DOHH2 (cell line): ENCODE measurements around the gene DGKZ.

ENCODE experiments used
- H3F3A ChIP-seq: fragments of 200-600 bp; sonication (generic), shearing (Covaris generic); 2 replicates; pipeline ENCODE4 v1.6.0; 2016; ENCODE audit warnings: antibody characterized with exemption, mild to moderate bottlenecking; ENCODE audit not compliant: control insufficient read depth, insufficient read depth
- H3K27ac ChIP-seq: fragments of 200-600 bp; sonication (generic); 2 replicates; pipeline ENCODE4 v1.5.1; 2014; ENCODE audit warnings: low read depth, mild to moderate bottlenecking, low read length, moderate library complexity
- H3K27me3 ChIP-seq: fragments of 200-600 bp; sonication (generic); 2 replicates; pipeline ENCODE4 v1.6.1; 2014; ENCODE audit warnings: mild to moderate bottlenecking, low read length, mixed read lengths; ENCODE audit not compliant: control insufficient read depth
- H3K36me3 ChIP-seq: fragments of 200-600 bp; sonication (generic); 2 replicates; pipeline ENCODE4 v1.6.1; 2014; ENCODE audit warnings: mild to moderate bottlenecking, low read length, moderate library complexity, mixed read lengths; ENCODE audit not compliant: control insufficient read depth
- H3K4me1 ChIP-seq: fragments of 200-600 bp; sonication (generic); 2 replicates; pipeline ENCODE4 v1.6.1; 2014; ENCODE audit warnings: mild to moderate bottlenecking, low read length, mixed read lengths; ENCODE audit not compliant: control insufficient read depth
- H3K4me2 ChIP-seq: fragments of 200-600 bp; sonication (generic); 2 replicates; pipeline ENCODE4 v1.6.0; 2014; ENCODE audit warnings: mild to moderate bottlenecking, low read length, moderate library complexity
- H3K4me3 ChIP-seq: fragments of 200-600 bp; sonication (generic); 2 replicates; pipeline ENCODE4 v1.5.1; 2014; ENCODE audit warnings: mild to moderate bottlenecking, low read length, mixed read lengths
- H3K79me2 ChIP-seq: fragments of 200-600 bp; sonication (generic); 2 replicates; pipeline ENCODE4 v1.6.1; 2014; ENCODE audit warnings: mild to moderate bottlenecking, low read length, mixed read lengths; ENCODE audit not compliant: control insufficient read depth
- H3K9me2 ChIP-seq: fragments of 200-600 bp; sonication (generic); replicated peaks from 2 replicates; pipeline ENCODE4 v1.6.1; 2014; ENCODE audit warnings: mild to moderate bottlenecking, low read length, mixed read lengths; ENCODE audit not compliant: control insufficient read depth
- H3K9me3 ChIP-seq: fragments of 200-600 bp; sonication (generic); 2 replicates; pipeline ENCODE4 v1.6.1; 2014; ENCODE audit warnings: antibody characterized with exemption, low read length, mixed read lengths; ENCODE audit not compliant: control insufficient read depth, insufficient read depth
- H4K20me1 ChIP-seq: fragments of 200-600 bp; sonication (generic); 2 replicates; pipeline ENCODE4 v1.6.0; 2014; ENCODE audit warnings: low read depth, mild to moderate bottlenecking, antibody characterized with exemption, low read length, moderate library complexity; ENCODE audit not compliant: control insufficient read depth, insufficient read depth
- EZH2phosphoT487 ChIP-seq: fragments of 200-600 bp; sonication (generic); IDR thresholded peaks from 2 replicates; pipeline ENCODE4 v1.6.1; 2017; ENCODE audit warnings: borderline replicate concordance, mild to moderate bottlenecking, antibody characterized with exemption, low read length, moderate library complexity, mixed read lengths
- TF ChIP-seq, protein P1 (sequence below): fragments of 200-600 bp; sonication (generic); IDR thresholded peaks from one replicate; pipeline ENCODE4 v1.5.1; 2014; ENCODE audit warnings: antibody characterized with exemption, mild to moderate bottlenecking, low read depth, low read length; ENCODE audit not compliant: poor library complexity, severe bottlenecking

DGKZ gene, protein sequence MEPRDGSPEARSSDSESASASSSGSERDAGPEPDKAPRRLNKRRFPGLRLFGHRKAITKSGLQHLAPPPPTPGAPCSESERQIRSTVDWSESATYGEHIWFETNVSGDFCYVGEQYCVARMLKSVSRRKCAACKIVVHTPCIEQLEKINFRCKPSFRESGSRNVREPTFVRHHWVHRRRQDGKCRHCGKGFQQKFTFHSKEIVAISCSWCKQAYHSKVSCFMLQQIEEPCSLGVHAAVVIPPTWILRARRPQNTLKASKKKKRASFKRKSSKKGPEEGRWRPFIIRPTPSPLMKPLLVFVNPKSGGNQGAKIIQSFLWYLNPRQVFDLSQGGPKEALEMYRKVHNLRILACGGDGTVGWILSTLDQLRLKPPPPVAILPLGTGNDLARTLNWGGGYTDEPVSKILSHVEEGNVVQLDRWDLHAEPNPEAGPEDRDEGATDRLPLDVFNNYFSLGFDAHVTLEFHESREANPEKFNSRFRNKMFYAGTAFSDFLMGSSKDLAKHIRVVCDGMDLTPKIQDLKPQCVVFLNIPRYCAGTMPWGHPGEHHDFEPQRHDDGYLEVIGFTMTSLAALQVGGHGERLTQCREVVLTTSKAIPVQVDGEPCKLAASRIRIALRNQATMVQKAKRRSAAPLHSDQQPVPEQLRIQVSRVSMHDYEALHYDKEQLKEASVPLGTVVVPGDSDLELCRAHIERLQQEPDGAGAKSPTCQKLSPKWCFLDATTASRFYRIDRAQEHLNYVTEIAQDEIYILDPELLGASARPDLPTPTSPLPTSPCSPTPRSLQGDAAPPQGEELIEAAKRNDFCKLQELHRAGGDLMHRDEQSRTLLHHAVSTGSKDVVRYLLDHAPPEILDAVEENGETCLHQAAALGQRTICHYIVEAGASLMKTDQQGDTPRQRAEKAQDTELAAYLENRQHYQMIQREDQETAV

DNA sequence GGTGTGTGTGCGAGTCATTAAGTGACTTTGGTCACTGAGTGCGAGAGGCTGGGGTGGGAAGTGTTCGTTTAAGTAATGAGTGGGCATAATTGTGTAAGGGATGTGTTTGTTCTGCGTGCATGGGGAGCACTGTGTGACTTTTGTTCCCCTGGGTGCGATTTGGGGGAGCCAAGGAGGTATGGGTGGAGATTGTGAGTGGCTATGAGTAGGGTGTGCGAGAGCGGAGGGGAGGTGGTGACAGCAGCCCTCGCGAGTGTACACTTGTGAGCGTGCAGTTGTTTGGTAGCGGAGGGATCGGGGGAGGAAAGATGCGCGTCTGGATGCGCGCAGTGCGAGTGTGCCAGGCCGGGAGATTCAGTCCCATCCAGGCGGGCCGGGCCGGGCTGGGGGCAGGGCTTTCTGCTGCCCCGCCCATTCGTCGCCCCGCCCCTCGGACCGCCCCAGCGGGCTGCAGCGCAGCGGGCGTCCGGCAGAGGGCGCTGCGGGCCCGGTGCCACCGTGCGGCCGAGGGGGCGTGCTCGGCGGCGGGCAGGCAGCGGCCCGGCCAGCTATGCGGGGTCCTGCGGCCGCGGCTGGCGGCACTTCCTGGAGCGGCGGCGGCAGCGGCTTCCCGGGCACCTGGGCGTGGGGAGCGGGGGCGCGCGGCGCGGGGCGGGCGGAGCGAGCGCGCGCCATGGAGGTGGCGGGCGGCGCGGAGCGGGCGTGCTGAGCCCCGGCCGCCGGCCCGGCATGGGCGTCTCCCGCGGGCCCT is at the start of gene DGKZ:
Gene DGKZ (plus strand): TSS at position 578 of the 751 bp plus-strand sequence. CDS start 197 bp downstream, outside the sequence.
- Histone ChIP-seq H3K79me2 (peaks cover 43% of the 10 kb centered on the region), H3K4me3 (peak within 1 kb of the TSS; percentile 89), H3K9me2 (no peaks in the 10 kb centered on the region), H3K27ac (no peak within 1 kb of the TSS), H3F3A (peaks cover 7% of the 10 kb centered on the region; the same call in 1 of the 2 replicates), H3K4me1 (peaks cover 51% of the 10 kb centered on the region), H3K4me2 (peak within 1 kb of the TSS; percentile 93), H3K36me3 (no peaks in the 10 kb centered on the region; the same call in 1 of the 2 replicates), H4K20me1 (peaks cover 11% of the 10 kb centered on the region), H3K27me3 (peaks cover 43% of the 10 kb centered on the region), H3K9me3 (no peaks in the 10 kb centered on the region)
- TF ChIP-seq, protein P1, sequence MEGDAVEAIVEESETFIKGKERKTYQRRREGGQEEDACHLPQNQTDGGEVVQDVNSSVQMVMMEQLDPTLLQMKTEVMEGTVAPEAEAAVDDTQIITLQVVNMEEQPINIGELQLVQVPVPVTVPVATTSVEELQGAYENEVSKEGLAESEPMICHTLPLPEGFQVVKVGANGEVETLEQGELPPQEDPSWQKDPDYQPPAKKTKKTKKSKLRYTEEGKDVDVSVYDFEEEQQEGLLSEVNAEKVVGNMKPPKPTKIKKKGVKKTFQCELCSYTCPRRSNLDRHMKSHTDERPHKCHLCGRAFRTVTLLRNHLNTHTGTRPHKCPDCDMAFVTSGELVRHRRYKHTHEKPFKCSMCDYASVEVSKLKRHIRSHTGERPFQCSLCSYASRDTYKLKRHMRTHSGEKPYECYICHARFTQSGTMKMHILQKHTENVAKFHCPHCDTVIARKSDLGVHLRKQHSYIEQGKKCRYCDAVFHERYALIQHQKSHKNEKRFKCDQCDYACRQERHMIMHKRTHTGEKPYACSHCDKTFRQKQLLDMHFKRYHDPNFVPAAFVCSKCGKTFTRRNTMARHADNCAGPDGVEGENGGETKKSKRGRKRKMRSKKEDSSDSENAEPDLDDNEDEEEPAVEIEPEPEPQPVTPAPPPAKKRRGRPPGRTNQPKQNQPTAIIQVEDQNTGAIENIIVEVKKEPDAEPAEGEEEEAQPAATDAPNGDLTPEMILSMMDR: peak; percentile 45
- no peak for TF ChIP-seq EZH2phosphoT487

DNA sequence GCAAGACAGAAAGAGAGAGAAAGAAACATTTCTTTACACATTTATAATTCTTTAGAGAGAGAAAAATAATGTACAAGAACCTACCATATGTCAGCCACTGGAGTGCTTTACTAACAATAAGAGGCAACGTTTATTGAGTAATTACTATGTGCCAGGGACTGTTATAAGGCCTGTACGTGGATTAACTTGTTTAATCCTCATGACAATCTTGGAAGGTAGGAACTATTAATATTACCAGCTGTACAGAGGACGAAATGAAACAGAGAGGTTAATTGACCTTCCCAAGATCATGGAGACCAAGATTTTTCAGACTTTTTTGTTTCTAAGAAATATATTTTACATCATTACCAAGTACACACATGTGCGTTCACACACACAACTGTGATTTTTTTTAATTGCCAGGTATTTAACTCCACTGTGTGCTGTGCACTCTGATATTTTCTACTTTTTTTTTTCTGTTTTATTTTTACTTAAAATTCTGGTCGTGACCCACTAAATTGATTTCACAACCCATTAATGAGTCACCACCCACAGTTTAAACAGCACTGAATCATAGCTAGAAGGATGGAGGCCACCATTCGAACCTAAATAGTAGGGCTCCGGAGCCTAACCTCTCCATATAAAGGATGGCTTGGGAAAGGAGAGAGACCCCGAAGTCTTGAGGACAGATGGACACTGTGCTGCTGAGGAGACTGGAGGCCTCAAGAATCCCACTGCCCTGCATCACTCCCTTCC is 48.4 kb upstream of the DGKZ start:
- Histone ChIP-seq H3K36me3 (no peaks in the 10 kb centered on the region), H3K9me3 (no peaks in the 10 kb centered on the region), H3K27ac (no peak overlapping the region), H3F3A (no peaks in the 10 kb centered on the region), H3K9me2 (no peaks in the 10 kb centered on the region), H3K79me2 (no peaks in the 10 kb centered on the region), H3K4me1 (peaks cover 11% of the 10 kb centered on the region; the same call in 1 of the 2 replicates), H3K4me3 (no peak overlapping the region), H3K4me2 (no peak overlapping the region), H4K20me1 (no peaks in the 10 kb centered on the region), H3K27me3 (peaks cover 39% of the 10 kb centered on the region)
- TF ChIP-seq, protein P1: no peak
- TF ChIP-seq EZH2phosphoT487: no peak

DNA sequence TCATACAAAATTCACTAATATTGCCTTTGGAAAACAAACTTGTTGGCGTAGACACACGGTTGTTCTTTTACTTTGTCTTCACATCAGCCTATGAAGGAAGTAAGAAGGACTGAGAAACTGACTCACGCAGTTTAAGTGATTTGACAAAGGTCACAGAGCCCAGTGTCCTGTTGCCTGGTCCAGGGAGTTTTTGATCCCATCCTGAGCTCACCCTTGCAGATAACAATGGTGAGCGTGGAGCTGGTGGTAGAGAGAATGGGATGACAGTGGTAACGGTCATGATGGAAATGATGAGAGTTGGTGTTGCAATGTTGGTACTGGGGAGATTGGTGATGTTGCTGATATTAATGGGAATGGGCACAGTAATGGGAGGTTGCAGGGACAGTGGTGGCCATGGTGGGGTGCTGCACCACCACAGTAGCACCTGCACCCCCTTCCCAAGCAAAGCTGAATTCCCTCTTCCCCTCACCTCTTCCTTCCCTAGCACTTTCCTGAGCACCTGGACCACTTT is 47.8 kb upstream of the DGKZ start:
- TF ChIP-seq, protein P1: no peak
- TF ChIP-seq EZH2phosphoT487: no peak
- Histone ChIP-seq H3K27ac (no peak overlapping the region), H3K36me3 (no peaks in the 10 kb centered on the region), H3F3A (no peaks in the 10 kb centered on the region), H3K9me2 (no peaks in the 10 kb centered on the region), H4K20me1 (no peaks in the 10 kb centered on the region), H3K4me1 (peaks cover 11% of the 10 kb centered on the region; the same call in 1 of the 2 replicates), H3K9me3 (no peaks in the 10 kb centered on the region), H3K4me2 (no peak overlapping the region), H3K27me3 (peaks cover 39% of the 10 kb centered on the region), H3K4me3 (no peak overlapping the region), H3K79me2 (no peaks in the 10 kb centered on the region)
